SK-N-SH (cell line): ENCODE measurements around the gene CTDSPL2.

ENCODE experiments used
- CTCF ChIP-seq: fragments of 200-600 bp; sonication (generic); IDR thresholded peaks from 2 replicates; pipeline ENCODE4 v1.6.1; 2017; ENCODE audit warnings: antibody characterized with exemption, mild to moderate bottlenecking, moderate library complexity
- EZH2phosphoT487 ChIP-seq: fragments of 200-600 bp; sonication (generic); IDR thresholded peaks from 2 replicates; pipeline ENCODE4 v1.6.1; 2017; ENCODE audit warnings: low read depth, mixed run types, mild to moderate bottlenecking, antibody characterized with exemption, moderate library complexity, borderline replicate concordance
- FOXJ3 ChIP-seq: sonication (generic); formaldehyde crosslinking; IDR thresholded peaks from 2 replicates; pipeline ENCODE4 v1.5.1; 2020; ENCODE audit warnings: mild to moderate bottlenecking, missing genetic modification reagents
- JUND ChIP-seq: IDR thresholded peaks from 2 replicates; pipeline ENCODE4 v1.4.0; 2012
- MAX ChIP-seq: IDR thresholded peaks from 2 replicates; pipeline ENCODE4 v1.4.0; 2012; ENCODE audit warnings: low read depth
- MEF2A ChIP-seq: IDR thresholded peaks from 2 replicates; pipeline ENCODE4 v1.4.0; 2012; ENCODE audit warnings: low read depth, borderline replicate concordance
- MXI1 ChIP-seq: IDR thresholded peaks from 2 replicates; pipeline ENCODE4 v1.6.1; 2012; ENCODE audit warnings: mild to moderate bottlenecking, low read depth, low read length, improper control_type of control experiment
- RFX5 ChIP-seq: IDR thresholded peaks from 2 replicates; pipeline ENCODE4 v1.6.1; 2012; ENCODE audit warnings: mild to moderate bottlenecking, improper control_type of control experiment, low read length
- SMC3 ChIP-seq: IDR thresholded peaks from 2 replicates; pipeline ENCODE4 v1.6.1; 2012; ENCODE audit warnings: low read depth, low read length, improper control_type of control experiment
- TAF1 ChIP-seq: IDR thresholded peaks from 2 replicates; pipeline ENCODE4 v1.6.1; 2012; ENCODE audit warnings: low read depth, mild to moderate bottlenecking, low read length, moderate library complexity, borderline replicate concordance
- TCF12 ChIP-seq: IDR thresholded peaks from 2 replicates; pipeline ENCODE4 v1.4.0; 2012
- USF2 ChIP-seq: fragments of 150-350 bp; IDR thresholded peaks from 2 replicates; pipeline ENCODE4 v1.6.1; 2017; ENCODE audit warnings: antibody characterized with exemption, low read length, low read depth, borderline replicate concordance
- ZBTB33 ChIP-seq: IDR thresholded peaks from 2 replicates; pipeline ENCODE4 v1.4.0; 2012; ENCODE audit warnings: low read depth, borderline replicate concordance
- TF ChIP-seq, protein P1 (sequence below): IDR thresholded peaks from 2 replicates; pipeline ENCODE4 v1.6.1; 2012; ENCODE audit warnings: mild to moderate bottlenecking, low read depth, low read length, moderate library complexity

DNA sequence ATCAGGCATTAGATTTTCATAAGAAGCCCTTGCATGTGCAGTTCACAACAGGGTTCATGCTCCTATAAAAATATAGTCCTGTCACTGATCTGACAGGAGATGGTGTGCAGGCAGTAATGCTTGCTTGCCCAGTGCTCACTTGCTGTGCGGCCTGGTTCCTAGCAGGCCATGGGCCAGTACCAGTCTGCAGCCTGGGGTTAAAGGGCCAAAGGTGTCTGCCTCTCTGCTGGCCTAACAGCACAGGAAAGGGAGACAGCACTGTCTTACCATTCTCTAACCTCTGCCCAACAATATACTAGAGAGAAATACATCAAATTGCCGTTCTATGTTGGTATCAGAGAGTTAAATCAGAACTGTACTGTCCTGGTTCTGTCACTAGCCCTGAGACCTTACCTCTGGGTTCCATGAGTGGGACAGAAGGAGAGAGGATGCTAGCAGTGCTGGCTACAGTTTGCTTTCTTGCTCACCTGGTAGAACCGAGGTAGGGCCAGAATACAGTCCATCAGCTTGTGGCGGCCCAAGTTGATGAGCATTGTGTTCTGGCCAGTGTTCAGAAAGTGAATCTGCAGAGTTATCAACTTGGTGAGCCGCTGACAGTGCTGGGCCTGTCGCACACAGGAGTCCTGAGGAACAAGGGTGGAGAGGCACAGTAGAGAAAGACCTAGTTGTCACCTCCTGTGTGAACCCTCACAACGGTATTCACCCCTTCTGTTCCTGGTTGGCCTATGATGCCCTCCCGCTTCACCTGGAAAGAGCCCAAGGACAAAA, 138.1 kb downstream of the CTDSPL2 start:
- TF ChIP-seq CTCF (no peak), FOXJ3 (CRISPR knock-in tag) (no peak), MAX (no peak), RFX5 (no peak), EZH2phosphoT487 (no peak), TCF12 (no peak), USF2 (no peak), JUND (no peak), SMC3 (no peak), TAF1 (no peak), ZBTB33 (no peak), MXI1 (no peak), MEF2A (no peak)
- TF ChIP-seq, protein P1, sequence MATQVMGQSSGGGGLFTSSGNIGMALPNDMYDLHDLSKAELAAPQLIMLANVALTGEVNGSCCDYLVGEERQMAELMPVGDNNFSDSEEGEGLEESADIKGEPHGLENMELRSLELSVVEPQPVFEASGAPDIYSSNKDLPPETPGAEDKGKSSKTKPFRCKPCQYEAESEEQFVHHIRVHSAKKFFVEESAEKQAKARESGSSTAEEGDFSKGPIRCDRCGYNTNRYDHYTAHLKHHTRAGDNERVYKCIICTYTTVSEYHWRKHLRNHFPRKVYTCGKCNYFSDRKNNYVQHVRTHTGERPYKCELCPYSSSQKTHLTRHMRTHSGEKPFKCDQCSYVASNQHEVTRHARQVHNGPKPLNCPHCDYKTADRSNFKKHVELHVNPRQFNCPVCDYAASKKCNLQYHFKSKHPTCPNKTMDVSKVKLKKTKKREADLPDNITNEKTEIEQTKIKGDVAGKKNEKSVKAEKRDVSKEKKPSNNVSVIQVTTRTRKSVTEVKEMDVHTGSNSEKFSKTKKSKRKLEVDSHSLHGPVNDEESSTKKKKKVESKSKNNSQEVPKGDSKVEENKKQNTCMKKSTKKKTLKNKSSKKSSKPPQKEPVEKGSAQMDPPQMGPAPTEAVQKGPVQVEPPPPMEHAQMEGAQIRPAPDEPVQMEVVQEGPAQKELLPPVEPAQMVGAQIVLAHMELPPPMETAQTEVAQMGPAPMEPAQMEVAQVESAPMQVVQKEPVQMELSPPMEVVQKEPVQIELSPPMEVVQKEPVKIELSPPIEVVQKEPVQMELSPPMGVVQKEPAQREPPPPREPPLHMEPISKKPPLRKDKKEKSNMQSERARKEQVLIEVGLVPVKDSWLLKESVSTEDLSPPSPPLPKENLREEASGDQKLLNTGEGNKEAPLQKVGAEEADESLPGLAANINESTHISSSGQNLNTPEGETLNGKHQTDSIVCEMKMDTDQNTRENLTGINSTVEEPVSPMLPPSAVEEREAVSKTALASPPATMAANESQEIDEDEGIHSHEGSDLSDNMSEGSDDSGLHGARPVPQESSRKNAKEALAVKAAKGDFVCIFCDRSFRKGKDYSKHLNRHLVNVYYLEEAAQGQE, result no peak
